Gastroesophageal sphincter (tissue), 4 donors: ENCODE results near the gene COPS9. TPM values are rescaled to one million over a fixed set of nuclear protein-coding genes. Genes with fewer than 3 reads are reported as not detected.

Experiments used
- ATAC-seq: fragments of 150-250 bp; one replicate; pipeline ENCODE4 v1.9.1; 2016; ENCODE audit warnings: mild to moderate bottlenecking, moderate library complexity
- H3K27ac ChIP-seq, 4 donors: fragments of 200-600 bp; sonication (generic) in 3 of 4; 1 replicate in 3 of 4; 2 replicates in 1 of 4; pipeline ENCODE4 v1.5.1; 2016 to 2019
- H3K27me3 ChIP-seq: fragments of 200-600 bp; sonication (generic); one replicate; pipeline ENCODE4 v1.5.1; 2019
- H3K36me3 ChIP-seq, 2 donors: fragments of 200-600 bp; sonication (generic); one replicate each; pipeline ENCODE4 v1.5.1; 2019; ENCODE audit warnings: control low read depth in 1 of 2
- H3K4me1 ChIP-seq, 3 donors: fragments of 200-600 bp; sonication (generic); 1 replicate in 2 of 3; 2 replicates in 1 of 3; pipeline ENCODE4 v1.5.1; 2016 to 2019; ENCODE audit warnings: control low read depth in 2 of 3
- H3K4me3 ChIP-seq, 2 donors: fragments of 200-600 bp; sonication (generic); one replicate each; pipeline ENCODE4 v1.5.1; 2019; ENCODE audit warnings: mild to moderate bottlenecking in 1 of 2, moderate library complexity in 1 of 2
- H3K9me3 ChIP-seq, 3 donors: fragments of 200-600 bp; sonication (generic); one replicate each; pipeline ENCODE4 v1.5.1; 2017 to 2019; ENCODE audit warnings: control low read depth in 2 of 3
- CTCF ChIP-seq, 4 experiments: fragments of 200-600 bp in 2 of 4; fragments of 450-650 bp in 2 of 4; sonication (generic) in 1 of 4; IDR thresholded peaks; one replicate each; pipeline ENCODE4 v1.5.1; 2017 to 2019; ENCODE audit warnings: antibody characterized with exemption in 4 of 4, mild to moderate bottlenecking in 2 of 4, moderate library complexity in 2 of 4
- EP300 ChIP-seq: sonication (generic); formaldehyde crosslinking; IDR thresholded peaks from one replicate; pipeline ENCODE4 v1.6.1; 2017; ENCODE audit warnings: antibody characterized with exemption, mild to moderate bottlenecking
- POLR2A ChIP-seq, 2 donors: fragments of 450-650 bp; IDR thresholded peaks; one replicate each; pipeline ENCODE4 v1.6.1; 2017; ENCODE audit warnings: antibody characterized with exemption in 2 of 2, mild to moderate bottlenecking in 2 of 2, moderate library complexity in 1 of 2
- POLR2AphosphoS5 ChIP-seq: sonication (generic); formaldehyde crosslinking; IDR thresholded peaks from one replicate; pipeline ENCODE4 v1.6.1; 2017; ENCODE audit warnings: antibody characterized with exemption
- WGBS, 2 donors: methylation state at CpG; one replicate each; pipeline ENCODE4 v1.1.5; 2018; ENCODE audit warnings: low coverage in 1 of 2; 5-methylcytosine and 5-hydroxymethylcytosine counted together
- total RNA-seq, 4 donors: library from RNA; depleted of rRNA; stranded (reverse); fragments of >200 nt; gene quantifications; one replicate each; pipeline ENCODE4 v1.1.0, GENCODE V29; 2016

The COPS9 gene
- total RNA-seq, result 100 to 1,000 TPM; 151 to 252 (median 169) TPM

- H3K9me3 ChIP-seq, result no peaks in the 10 kb centered on the region
- no peaks in the 10 kb centered on the region for H3K27me3 ChIP-seq
- peaks cover 0 to 28% of the 10 kb centered on the region in 2 donors for H3K36me3 ChIP-seq
- TF ChIP-seq CTCF (IDR thresholded peaks at IDR 0.05), result peak in 2 of 4 experiments; percentile 17 to 46
- no peak for TF ChIP-seq EP300
- TF ChIP-seq POLR2A (IDR thresholded peaks at IDR 0.05), result peak; percentile 64 to 76
- TF ChIP-seq POLR2AphosphoS5, result peak; percentile 87
- peak within 1 kb of the TSS; percentile 39 to 90 (median 80) for H3K27ac ChIP-seq
- peaks cover 2 to 27% (median 9%) of the 10 kb centered on the region in 3 donors for H3K4me1 ChIP-seq
- peak within 1 kb of the TSS; percentile 94 to 100 for H3K4me3 ChIP-seq
- ATAC-seq, result peak; percentile 97
- 0% methylated on average over 2 of the region's 79 CpGs; no CpG with 5 or more reads in 1 of the 2 donors for WGBS, 2 donors
Observed at GRCh38 chr2:240136013-240136670, at the start of gene COPS9. COPS9 (minus strand) TSS chr2:240136305; CDS start chr2:240136284, 21 bp downstream.

- TF ChIP-seq CTCF (IDR thresholded peaks at IDR 0.05) (no peak), POLR2AphosphoS5 (no peak), POLR2A (IDR thresholded peaks at IDR 0.05) (no peak), EP300 (no peak)
- no peak overlapping the region for H3K4me3 ChIP-seq
- ATAC-seq, result no peak
- H3K36me3 ChIP-seq, result no peaks in the 10 kb centered on the region
- H3K27ac ChIP-seq, result no peak overlapping the region
- H3K9me3 ChIP-seq, result no peaks in the 10 kb centered on the region
- 63 to 75% methylated on average over 2 to 3 of the region's 3 CpGs for WGBS, 2 donors
- H3K27me3 ChIP-seq, result peaks cover 41% of the 10 kb centered on the region
- H3K4me1 ChIP-seq, result no peaks in the 10 kb centered on the region
Observed at GRCh38 chr2:240184656-240185055, 48.6 kb upstream of the COPS9 start.

GRCh38 chr2:240183875-240184590 lies 47.9 kb upstream of the COPS9 start:
- no peaks in the 10 kb centered on the region for H3K36me3 ChIP-seq
- WGBS, 2 donors, result 90 to 95% methylated on average over 2 to 6 of the region's 13 CpGs

GRCh38 chr2:240183006-240183874 lies 47.1 kb upstream of the COPS9 start:
- H3K4me3 ChIP-seq, result no peak overlapping the region
- 94 to 95% methylated on average over 4 to 11 of the region's 22 CpGs for WGBS, 2 donors
- H3K27me3 ChIP-seq, result peaks cover 50% of the 10 kb centered on the region
- H3K36me3 ChIP-seq, result no peaks in the 10 kb centered on the region
- ATAC-seq, result peak; percentile 16
- H3K27ac ChIP-seq, result no peak overlapping the region
- no peaks in the 10 kb centered on the region for H3K9me3 ChIP-seq
- TF ChIP-seq POLR2AphosphoS5, result no peak
- no peak for TF ChIP-seq POLR2A (IDR thresholded peaks at IDR 0.05)
- TF ChIP-seq CTCF (IDR thresholded peaks at IDR 0.05), result no peak
- TF ChIP-seq EP300, result no peak
- H3K4me1 ChIP-seq, result no peaks in the 10 kb centered on the region

More at GRCh38 chr2:240183875-240184590, 47.9 kb upstream of the COPS9 start:
- Histone ChIP-seq H3K27ac (no peak overlapping the region), H3K27me3 (peaks cover 42% of the 10 kb centered on the region), H3K4me1 (no peaks in the 10 kb centered on the region), H3K4me3 (no peak overlapping the region), H3K9me3 (no peaks in the 10 kb centered on the region)
- TF ChIP-seq EP300, result no peak
- TF ChIP-seq POLR2AphosphoS5, result no peak
- TF ChIP-seq CTCF (IDR thresholded peaks at IDR 0.05), result no peak
- no peak for TF ChIP-seq POLR2A (IDR thresholded peaks at IDR 0.05)
- ATAC-seq, result no peak
